DMS114 treated with DMSO at 0.1 percent for 48 hours (cell line): ENCODE data around the gene ILKAP.

Source experiments
- DNase-seq: peaks from one replicate; lab custom pipeline; 2025; ENCODE audit not compliant: unreplicated experiment; lab: John Stamatoyannopoulos, UW

The ILKAP gene

GRCh38 chr2:238203094-238203972, at the start of gene ILKAP:
Gene ILKAP (minus strand): TSS chr2:238203695. CDS start chr2:238203553, 142 bp downstream.
- peak; percentile 58 for DNase-seq

GRCh38 chr2:238252766-238253630, 49.5 kb upstream of the ILKAP start:
- DNase-seq: no peak

GRCh38 chr2:238251986-238252385, 48.5 kb upstream of the ILKAP start:
- no peak for DNase-seq

DNA sequence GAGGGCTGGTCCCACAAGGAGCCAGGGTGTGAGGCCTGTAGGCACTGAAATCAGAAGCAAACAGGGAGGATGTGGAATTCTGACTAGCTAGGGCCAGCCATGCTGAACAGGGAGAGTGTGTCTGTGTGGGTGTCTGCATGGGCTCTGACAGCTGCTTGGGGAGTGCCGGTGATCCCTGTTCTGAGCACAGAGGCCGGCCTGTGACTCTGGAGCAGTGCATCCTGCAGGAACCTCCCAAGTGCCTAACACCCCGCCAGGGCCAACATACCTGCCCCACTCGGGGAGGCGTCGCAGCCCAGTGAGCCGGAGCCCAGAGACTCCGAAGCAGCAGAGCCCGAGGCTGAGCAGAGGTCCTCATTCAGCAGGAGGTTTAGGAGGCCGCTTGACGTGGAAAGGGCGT, 47.8 kb upstream of the ILKAP start:
- DNase-seq: no peak

GRCh38 chr2:238250896-238251295, 47.4 kb upstream of the ILKAP start:
- DNase-seq: no peak

DNA sequence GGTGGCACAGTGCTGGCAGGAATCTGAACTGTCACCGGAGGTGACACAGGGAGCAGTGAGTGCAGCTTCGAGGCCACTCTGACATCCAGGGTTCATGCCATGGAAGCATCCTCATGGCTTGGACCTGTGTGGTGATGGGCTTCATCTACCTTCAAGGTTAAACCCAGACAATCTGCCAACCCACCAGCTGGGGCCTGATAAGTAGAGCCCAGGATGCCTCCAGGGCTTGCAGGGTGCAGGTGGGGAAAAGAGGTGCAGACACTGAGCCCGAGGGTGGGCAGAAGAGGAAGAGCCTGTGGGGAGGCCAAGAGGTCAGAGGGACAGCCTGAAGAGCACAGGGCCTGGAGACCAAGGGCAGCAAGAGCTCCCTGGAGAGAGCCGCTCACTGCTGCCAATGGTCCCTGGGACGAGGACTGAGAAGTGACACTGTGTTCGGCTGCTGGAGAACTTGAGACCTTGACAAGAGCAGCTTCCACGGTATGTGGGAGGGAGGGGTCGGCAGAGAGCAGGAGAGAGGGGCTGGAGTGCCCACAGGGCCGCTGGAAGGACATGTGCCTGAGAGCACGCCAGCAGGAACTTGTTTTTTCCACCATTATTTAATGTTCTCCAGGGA, 44.5 kb upstream of the ILKAP start:
- DNase-seq: no peak

DNA sequence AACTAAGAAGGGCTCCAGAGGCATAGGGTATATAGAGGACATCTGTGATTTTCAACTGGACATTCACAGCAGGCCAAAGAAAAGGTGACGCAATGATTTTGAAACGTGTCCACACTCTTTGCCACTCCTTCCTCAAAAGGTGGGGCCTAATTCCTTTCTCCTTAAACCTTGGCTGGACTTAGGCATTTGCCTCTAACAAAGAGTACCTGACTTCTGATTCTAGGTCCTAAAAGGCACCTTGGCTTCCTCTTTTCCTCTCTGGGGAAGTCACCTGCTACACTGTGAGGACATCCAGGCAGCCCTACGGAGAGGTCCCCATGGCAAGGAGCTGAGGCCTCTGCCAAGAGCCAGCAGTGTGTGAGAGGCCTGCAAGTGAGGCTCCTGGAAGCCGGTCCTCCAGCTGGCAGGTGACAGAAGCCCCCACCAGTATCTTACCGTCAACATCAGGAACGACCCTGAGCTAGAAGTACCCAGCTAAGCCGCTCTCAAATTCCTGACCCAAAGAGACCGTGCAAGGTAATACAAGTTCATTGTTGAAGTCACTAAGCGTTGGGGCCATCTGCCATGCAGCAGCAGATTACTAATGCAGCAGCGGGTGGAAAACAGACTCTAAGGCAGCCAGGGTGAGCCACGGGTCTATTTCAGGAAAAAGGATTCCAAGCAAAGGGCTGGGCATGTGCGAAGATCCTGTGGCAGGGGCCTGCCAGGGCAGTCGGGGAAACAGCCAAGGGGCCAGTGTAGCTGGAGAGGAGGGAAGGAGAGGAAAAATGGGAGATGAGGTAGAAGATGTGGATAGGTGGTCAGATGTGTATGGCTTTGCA, 43.7 kb upstream of the ILKAP start:
- no peak for DNase-seq

DNA sequence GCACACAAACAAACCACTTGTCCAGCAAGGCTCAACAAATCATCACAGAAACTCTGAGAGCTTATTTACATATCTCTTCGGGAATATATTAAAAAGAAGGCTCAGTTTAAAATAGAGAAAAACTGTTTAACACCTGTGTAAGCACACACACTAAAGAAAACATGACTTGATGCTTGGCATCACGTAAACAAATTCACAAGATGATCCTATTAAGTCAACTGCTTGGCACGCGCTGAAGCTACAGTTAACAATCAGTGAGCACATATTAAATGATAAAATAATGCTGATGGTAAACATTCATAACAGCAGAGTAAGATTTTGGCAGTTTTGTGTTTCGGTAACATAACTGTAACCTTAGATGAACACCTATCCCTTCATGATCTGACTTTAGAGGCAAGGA, 40.7 kb upstream of the ILKAP start:
- DNase-seq: no peak

- no peak for DNase-seq
Observed at GRCh38 chr2:238243496-238244076, 40.1 kb upstream of the ILKAP start.

GRCh38 chr2:238242731-238243495, 39.4 kb upstream of the ILKAP start:
- no peak for DNase-seq

- DNase-seq: no peak
Observed at GRCh38 chr2:238241970-238242369, 38.5 kb upstream of the ILKAP start.

GRCh38 chr2:238240757-238241711, 37.5 kb upstream of the ILKAP start:
- no peak for DNase-seq

- DNase-seq: peak; percentile 68
Observed at GRCh38 chr2:238239863-238240756, 36.6 kb upstream of the ILKAP start, which contains the start of gene HES6. Gene HES6 (minus strand): TSS chr2:238240038. CDS start chr2:238239905, 133 bp downstream.

DNA sequence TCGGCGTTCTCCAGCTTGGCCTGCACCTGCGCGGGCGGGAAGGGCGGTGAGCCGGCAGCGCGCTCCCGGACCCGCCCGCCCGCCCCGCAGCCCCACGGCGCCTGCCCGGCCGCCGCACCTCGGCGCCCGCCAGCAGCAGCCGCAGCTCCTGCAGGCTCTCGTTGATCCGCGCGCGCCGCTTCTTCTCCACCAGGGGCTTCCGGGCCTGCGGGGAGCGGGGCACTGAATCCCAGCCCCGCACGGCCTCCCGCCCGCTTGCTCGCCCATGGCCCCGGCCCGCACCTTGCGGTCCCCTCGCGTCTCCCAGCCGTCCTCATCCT, 36.0 kb upstream of the ILKAP start:
- no peak for DNase-seq

GRCh38 chr2:238238766-238239542, 35.5 kb upstream of the ILKAP start:
- DNase-seq: no peak

GRCh38 chr2:238238311-238238765, 34.8 kb upstream of the ILKAP start:
- DNase-seq: no peak
